Muscle of leg (tissue), 11 donors: ENCODE data around the gene MGRN1. TPM values are rescaled to one million over a fixed set of nuclear protein-coding genes. Genes with fewer than 3 reads are reported as not detected.

Source experiments
- DNase-seq: peaks from one replicate; pipeline ENCODE4 v3.0.0; 2013
- H3K27ac ChIP-seq: one replicate; pipeline ENCODE4 v1.5.1; 2013; ENCODE audit warnings: mild to moderate bottlenecking, low read length, control low read depth
- H3K27me3 ChIP-seq: one replicate; pipeline ENCODE4 v1.6.1; 2013; ENCODE audit warnings: low read length; ENCODE audit not compliant: control insufficient read depth, insufficient read depth
- H3K36me3 ChIP-seq: one replicate; pipeline ENCODE4 v1.6.1; 2013; ENCODE audit warnings: low read length; ENCODE audit not compliant: control insufficient read depth, insufficient read depth
- H3K4me1 ChIP-seq: one replicate; pipeline ENCODE4 v1.6.1; 2013; ENCODE audit warnings: low read length; ENCODE audit not compliant: control insufficient read depth, insufficient read depth
- H3K4me3 ChIP-seq: one replicate; pipeline ENCODE4 v1.5.1; 2013; ENCODE audit warnings: low read length, control low read depth
- H3K9me3 ChIP-seq: replicated peaks from 2 replicates; pipeline ENCODE4 v1.6.1; 2013; ENCODE audit warnings: low read depth, low read length; ENCODE audit not compliant: control insufficient read depth
- WGBS: methylation state at CpG from one replicate; pipeline ENCODE4 v1.1.5; 2013; ENCODE audit warnings: missing lambda C conversion rate; ENCODE audit not compliant: insufficient coverage; 5-methylcytosine and 5-hydroxymethylcytosine counted together
- polyA plus RNA-seq, 8 donors: library from polyadenylated mRNA; unstranded; fragments of 120-200 nt; gene quantifications; one replicate each; pipeline versions ENCODE4 v1.2.1 to v1.2.3, GENCODE V29; 2013; ENCODE audit warnings: inconsistent platforms in 1 of 8, low replicate concordance in 1 of 8; ENCODE audit not compliant: insufficient read length in 8 of 8, insufficient read depth in 1 of 8
- total RNA-seq: library from RNA; stranded (reverse); fragments of 120-200 nt; gene quantifications from one replicate; pipeline ENCODE4 v1.2.4, GENCODE V29; 2013

MGRN1 gene
- total and polyA plus RNA-seq, 9 donors: 15.9 to 50.7 (median 37.2) TPM

DNA sequence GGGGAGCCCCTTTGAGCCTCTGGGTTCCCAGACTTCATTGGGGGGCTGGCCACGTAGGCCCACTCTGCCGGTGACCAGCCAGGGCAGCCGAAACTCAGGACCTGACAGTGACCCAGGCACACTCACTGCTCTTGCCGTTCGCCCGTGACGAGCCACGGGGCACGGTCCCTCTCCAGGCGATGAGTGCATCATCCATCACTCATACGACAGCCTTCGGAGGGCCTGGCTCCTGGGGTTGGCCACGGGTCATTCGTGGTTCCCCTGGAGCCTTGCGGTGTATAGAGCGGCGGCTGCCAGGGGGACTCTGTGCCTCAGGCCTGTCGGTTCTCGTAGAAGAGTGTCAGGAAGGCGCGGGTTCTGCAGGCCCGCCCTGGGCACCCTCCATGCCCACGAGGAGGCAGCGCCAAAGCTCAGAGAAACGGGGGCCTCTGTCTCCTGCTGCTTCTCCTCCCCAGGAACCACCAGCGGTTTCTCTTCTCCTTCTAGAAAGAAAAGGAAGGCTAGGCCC lies 57.5 kb downstream of the MGRN1 start:
- no peaks in the 10 kb centered on the region for H3K9me3 ChIP-seq
- no peaks in the 10 kb centered on the region for H3K27me3 ChIP-seq
- 81% methylated on average over 17 of the region's 26 CpGs for WGBS
- peaks cover 82% of the 10 kb centered on the region for H3K36me3 ChIP-seq
- peaks cover 12% of the 10 kb centered on the region for H3K4me1 ChIP-seq
- no peak overlapping the region for H3K4me3 ChIP-seq
- DNase-seq: no peak
- no peak overlapping the region for H3K27ac ChIP-seq

DNA sequence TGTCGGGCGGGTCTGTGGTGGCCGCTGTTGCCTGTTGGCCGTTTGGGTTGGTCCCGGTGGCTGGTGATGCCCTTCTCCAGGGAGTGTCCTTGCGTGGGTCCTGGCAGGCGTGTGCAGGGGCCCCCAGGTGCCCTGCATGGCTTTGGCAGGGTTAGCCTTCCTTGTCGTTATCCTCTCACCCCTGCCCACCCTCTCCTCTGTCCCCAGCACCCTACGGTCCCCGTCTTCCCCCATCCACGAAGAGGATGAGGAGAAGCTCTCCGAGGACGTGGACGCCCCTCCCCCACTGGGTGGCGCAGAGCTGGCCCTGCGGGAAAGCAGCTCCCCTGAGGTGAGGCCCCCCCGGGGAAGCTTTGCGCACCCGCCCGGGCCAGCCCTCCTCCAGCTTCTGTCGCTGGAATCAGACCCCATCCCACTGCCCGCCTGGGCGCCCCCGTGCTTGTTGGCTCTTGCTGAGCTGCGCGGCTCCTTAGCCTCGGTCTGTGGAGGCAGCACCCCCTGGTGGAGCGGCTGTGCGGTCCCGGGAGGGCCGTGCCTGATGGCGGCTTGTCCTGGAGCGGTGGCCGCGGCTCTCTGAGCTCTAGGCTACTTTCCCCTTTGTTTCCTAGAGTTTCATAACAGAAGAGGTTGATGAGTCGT lies 58.1 kb downstream of the MGRN1 start:
- DNase-seq: no peak
- Histone ChIP-seq H3K4me1 (peaks cover 12% of the 10 kb centered on the region), H3K27me3 (no peaks in the 10 kb centered on the region), H3K27ac (no peak overlapping the region), H3K4me3 (no peak overlapping the region), H3K9me3 (no peaks in the 10 kb centered on the region), H3K36me3 (peaks cover 83% of the 10 kb centered on the region)
- WGBS: 65% methylated on average over 29 of the region's 36 CpGs

DNA sequence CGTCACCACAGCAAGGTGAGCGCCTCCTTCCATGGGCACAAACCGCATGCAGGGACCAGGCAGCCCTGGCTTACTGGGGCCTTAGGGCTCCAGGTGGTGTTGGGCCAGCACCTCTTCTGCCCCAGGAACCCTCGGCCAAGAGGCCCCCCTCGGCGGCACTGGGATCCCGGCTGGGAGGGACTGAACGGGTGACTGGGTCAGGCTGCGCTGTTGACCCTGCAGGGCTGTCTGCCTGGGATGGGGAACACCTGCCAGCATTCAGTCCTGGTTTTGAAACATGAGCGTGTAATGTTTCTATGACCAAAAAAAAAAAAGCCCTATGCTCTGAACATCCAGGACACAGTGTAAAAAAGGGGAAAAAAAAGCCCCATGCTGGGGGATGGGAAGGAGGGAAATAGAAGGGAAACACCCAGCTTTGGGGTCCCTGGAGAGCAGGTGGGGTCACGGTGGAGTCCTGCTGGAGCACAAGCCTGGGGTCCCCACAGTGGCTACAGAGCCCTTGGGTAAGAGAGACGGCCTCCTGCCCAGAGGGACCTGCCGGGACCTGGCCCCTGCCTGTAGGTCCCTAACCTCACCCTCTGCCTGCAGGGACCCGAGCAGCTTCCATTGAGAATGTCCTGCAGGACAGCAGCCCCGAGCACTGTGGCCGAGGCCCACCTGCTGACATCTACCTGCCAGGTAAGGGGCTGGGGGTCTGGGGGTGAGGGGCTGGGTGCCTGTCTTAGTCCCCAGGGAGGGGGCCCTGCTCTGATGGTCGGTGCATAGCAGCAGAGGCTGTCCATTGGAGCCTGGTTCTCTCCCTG lies 58.8 kb downstream of the MGRN1 start:
- H3K4me1 ChIP-seq: peaks cover 12% of the 10 kb centered on the region
- WGBS: 76% methylated on average over 10 of the region's 17 CpGs

DNA sequence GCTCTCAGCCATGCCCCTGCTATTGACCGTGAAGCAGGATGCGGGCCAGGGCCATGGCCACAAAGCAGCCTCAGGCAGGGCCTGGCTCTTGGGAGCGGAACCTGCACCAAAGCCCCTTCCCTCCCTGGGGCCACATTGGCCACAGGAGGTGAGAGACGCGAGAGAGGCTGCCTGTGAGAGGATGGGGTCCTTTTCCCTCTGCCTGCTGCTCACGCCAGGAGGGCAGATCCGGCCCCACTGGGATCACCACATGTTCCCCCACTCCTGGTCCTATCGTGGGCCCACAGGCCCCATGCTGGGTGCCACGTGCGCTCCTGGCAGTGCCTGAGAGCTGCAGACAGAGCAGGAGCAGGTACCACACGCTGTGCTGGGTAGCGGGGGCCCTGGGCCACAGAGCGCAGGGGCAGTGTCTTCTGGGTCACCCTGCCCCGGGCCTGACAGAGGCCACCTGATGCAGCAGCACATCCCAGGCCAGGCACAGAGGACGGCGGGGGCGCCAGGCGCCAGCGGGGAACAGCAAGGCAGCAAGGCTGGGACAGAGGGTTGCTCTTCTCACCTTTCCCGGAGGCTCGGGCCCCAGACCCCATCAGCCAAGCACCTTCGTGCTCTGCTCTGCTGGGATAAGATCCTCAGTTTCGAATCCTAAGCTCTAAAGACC lies 59.6 kb downstream of the MGRN1 start:
- Histone ChIP-seq H3K4me1 (peaks cover 9% of the 10 kb centered on the region), H3K9me3 (no peaks in the 10 kb centered on the region), H3K27me3 (no peaks in the 10 kb centered on the region), H3K4me3 (no peak overlapping the region), H3K36me3 (peaks cover 90% of the 10 kb centered on the region), H3K27ac (no peak overlapping the region)
- DNase-seq: no peak
- WGBS: 92% methylated on average over 20 of the region's 23 CpGs

More for the DNA sequence above, 58.8 kb downstream of the MGRN1 start:
- Histone ChIP-seq H3K9me3 (no peaks in the 10 kb centered on the region), H3K27ac (no peak overlapping the region), H3K36me3 (peaks cover 85% of the 10 kb centered on the region), H3K27me3 (no peaks in the 10 kb centered on the region), H3K4me3 (no peak overlapping the region)
- DNase-seq: no peak

GRCh38 chr16:4684763-4685162 lies 60.1 kb downstream of the MGRN1 start:
- 84% methylated on average over 10 of the region's 13 CpGs for WGBS
- H3K9me3 ChIP-seq: no peaks in the 10 kb centered on the region
- H3K36me3 ChIP-seq: peaks cover 91% of the 10 kb centered on the region

DNA sequence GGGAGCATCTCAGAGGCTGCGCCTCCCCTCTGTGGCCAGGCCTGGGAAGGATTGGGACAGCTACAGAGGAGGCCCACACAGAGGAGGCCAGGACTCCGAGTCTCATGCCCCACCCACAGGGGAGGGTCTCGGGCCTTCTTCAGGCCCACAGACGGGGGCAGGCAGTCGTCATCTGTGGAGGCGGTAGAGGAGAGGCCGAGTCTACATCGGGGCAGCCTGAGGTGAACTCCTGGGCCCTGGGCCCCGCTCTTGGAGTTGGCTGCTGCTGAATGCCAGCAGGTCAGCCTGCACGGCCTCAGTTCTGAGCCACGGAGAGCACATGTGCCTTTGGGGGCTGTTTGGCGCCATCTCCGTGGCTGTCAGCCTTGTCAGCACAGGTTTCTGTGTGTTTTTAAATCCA lies 60.7 kb downstream of the MGRN1 start:
- Histone ChIP-seq H3K4me3 (no peak overlapping the region), H3K27ac (no peak overlapping the region), H3K9me3 (no peaks in the 10 kb centered on the region), H3K27me3 (no peaks in the 10 kb centered on the region), H3K36me3 (peaks cover 93% of the 10 kb centered on the region), H3K4me1 (peaks cover 4% of the 10 kb centered on the region)
- no peak for DNase-seq
- 65% methylated on average over 12 of the region's 13 CpGs for WGBS

More at GRCh38 chr16:4684763-4685162, 60.1 kb downstream of the MGRN1 start:
- peaks cover 5% of the 10 kb centered on the region for H3K4me1 ChIP-seq
- H3K4me3 ChIP-seq: no peak overlapping the region
- no peak for DNase-seq
- no peaks in the 10 kb centered on the region for H3K27me3 ChIP-seq
- no peak overlapping the region for H3K27ac ChIP-seq

DNA sequence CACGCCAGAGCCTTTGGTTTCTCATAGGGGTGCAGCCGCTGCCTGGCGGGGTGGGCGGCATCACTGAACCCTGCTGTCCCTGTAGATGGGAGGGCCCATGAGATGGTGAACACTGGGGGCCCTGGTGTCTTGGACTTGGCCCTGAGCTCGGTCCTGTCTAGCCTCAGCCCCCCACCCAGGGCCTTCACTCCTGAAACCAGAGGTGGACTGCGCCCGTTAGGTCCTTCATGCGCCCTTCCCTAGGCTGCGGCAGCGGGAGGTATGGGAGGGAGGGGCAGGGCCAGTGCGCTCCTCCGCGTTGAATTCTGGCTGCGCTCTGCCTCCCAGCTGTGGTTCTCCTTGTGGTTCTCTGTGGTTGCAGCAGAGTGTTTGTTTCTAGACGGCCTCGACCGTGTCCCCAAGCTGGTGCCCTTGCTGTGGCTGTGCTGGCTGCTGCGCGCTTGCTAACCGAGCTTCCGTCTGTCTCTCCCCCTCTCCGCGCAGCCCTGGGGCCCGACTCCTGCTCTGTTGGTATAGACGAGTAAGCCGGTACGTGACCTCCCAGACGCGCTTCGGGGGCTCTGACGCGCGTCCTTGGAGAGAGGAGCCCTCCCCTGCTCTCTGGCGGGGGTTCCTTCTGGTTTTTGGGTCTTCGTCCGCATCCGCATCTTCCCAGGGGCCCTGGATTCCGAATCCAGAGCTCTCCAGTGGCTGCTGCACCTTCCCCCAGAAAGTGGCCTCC lies 61.3 kb downstream of the MGRN1 start:
- Histone ChIP-seq H3K4me1 (peaks cover 4% of the 10 kb centered on the region), H3K9me3 (no peaks in the 10 kb centered on the region), H3K27ac (no peak overlapping the region), H3K36me3 (peaks cover 92% of the 10 kb centered on the region), H3K4me3 (no peak overlapping the region), H3K27me3 (no peaks in the 10 kb centered on the region)
- no peak for DNase-seq
- WGBS: 89% methylated on average over 33 of the region's 38 CpGs

GRCh38 chr16:4686497-4687210 lies 62.0 kb downstream of the MGRN1 start:
- WGBS: 82% methylated on average over 27 of the region's 27 CpGs
- Histone ChIP-seq H3K9me3 (no peaks in the 10 kb centered on the region), H3K27me3 (no peaks in the 10 kb centered on the region), H3K4me1 (peaks cover 7% of the 10 kb centered on the region), H3K27ac (no peak overlapping the region), H3K36me3 (peaks cover 87% of the 10 kb centered on the region), H3K4me3 (no peak overlapping the region)
- no peak for DNase-seq

GRCh38 chr16:4687416-4687815 lies 62.8 kb downstream of the MGRN1 start:
- WGBS: 72% methylated on average over 4 of the region's 8 CpGs
- Histone ChIP-seq H3K9me3 (no peaks in the 10 kb centered on the region), H3K27me3 (no peaks in the 10 kb centered on the region), H3K27ac (no peak overlapping the region), H3K36me3 (peaks cover 81% of the 10 kb centered on the region), H3K4me1 (peaks cover 15% of the 10 kb centered on the region), H3K4me3 (no peak overlapping the region)
- no peak for DNase-seq
